Ammon's horn (tissue), 1 donor: ENCODE measurements around the gene CFH.
"Not testable (repeated sequence)": the region's sequence is repeated elsewhere in the genome, so short reads cannot be mapped to it uniquely, and the experiment has no call there.

ENCODE experiments used
- DNase-seq: peaks from one replicate; pipeline ENCODE4 v3.0.0-alpha.2; 2016; ENCODE audit warnings: low spot score

Gene CFH

GRCh38 chr1:196765019-196765740, 113.3 kb downstream of the CFH start:
- not testable (repeated sequence) for DNase-seq

GRCh38 chr1:196769823-196770222, 118.0 kb downstream of the CFH start:
- not testable (repeated sequence) for DNase-seq

GRCh38 chr1:196773713-196774112, 121.9 kb downstream of the CFH start:
- no peak for DNase-seq

GRCh38 chr1:196774175-196774574, 122.3 kb downstream of the CFH start:
- no peak for DNase-seq

- no peak for DNase-seq
Observed at GRCh38 chr1:196774603-196775002, 122.8 kb downstream of the CFH start, which contains the start of gene CFHR3. Gene CFHR3 (plus strand): TSS chr1:196774840. CDS start chr1:196774887, 47 bp downstream.

GRCh38 chr1:196777603-196778002, 125.8 kb downstream of the CFH start:
- no peak for DNase-seq

- no peak for DNase-seq
Observed at GRCh38 chr1:196779093-196779492, 127.2 kb downstream of the CFH start.

GRCh38 chr1:196791252-196791651, 139.4 kb downstream of the CFH start:
- not testable (repeated sequence) for DNase-seq

GRCh38 chr1:196794103-196794502, 142.3 kb downstream of the CFH start:
- DNase-seq = not testable (repeated sequence)
